GM18502 (cell line): Measurements from ENCODE around the gene OPRL1.

Experiments used
- ATAC-seq: cut with Tn5 transposase; IDR thresholded peaks from one replicate; pipeline ENCODE4 v1.9.1; 2021; ENCODE audit warnings: mild to moderate bottlenecking; ENCODE audit not compliant: unreplicated experiment, poor library complexity

The OPRL1 gene

GRCh38 chr20:64138276-64138815 lies 58.5 kb downstream of the OPRL1 start:
- ATAC-seq: no peak

- ATAC-seq: no peak
These were observed 59.5 kb downstream of the OPRL1 start for GRCh38 chr20:64139199-64140060.

GRCh38 chr20:64140061-64140931 lies 60.4 kb downstream of the OPRL1 start:
- ATAC-seq: no peak

- ATAC-seq: no peak
These were observed 61.1 kb downstream of the OPRL1 start for GRCh38 chr20:64140956-64141355.

- ATAC-seq: no peak
These were observed 62.7 kb downstream of the OPRL1 start for GRCh38 chr20:64142590-64142989.

GRCh38 chr20:64143018-64143801 lies 63.3 kb downstream of the OPRL1 start:
- no peak for ATAC-seq

- no peak for ATAC-seq
These were observed 64.4 kb downstream of the OPRL1 start for GRCh38 chr20:64144144-64144912.

- no peak for ATAC-seq
These were observed 65.8 kb downstream of the OPRL1 start for GRCh38 chr20:64145458-64146300.

GRCh38 chr20:64146301-64146935 lies 66.5 kb downstream of the OPRL1 start:
- ATAC-seq: no peak

- ATAC-seq: no peak
These were observed 67.1 kb downstream of the OPRL1 start for GRCh38 chr20:64146936-64147477.

GRCh38 chr20:64148581-64148980 lies 68.7 kb downstream of the OPRL1 start:
- no peak for ATAC-seq

- no peak for ATAC-seq
These were observed 69.3 kb downstream of the OPRL1 start for GRCh38 chr20:64149141-64149540.

GRCh38 chr20:64149809-64150560 lies 70.1 kb downstream of the OPRL1 start:
- ATAC-seq: no peak
